Panc1 (cell line): ENCODE results near the gene CNNM1. TPM values are rescaled to one million over a fixed set of nuclear protein-coding genes. Genes with fewer than 3 reads are reported as not detected.

Experiments
- ATAC-seq: fragments of 200-7000 bp; cut with Tn5 transposase; 2 replicates; pipeline ENCODE4 v1.9.1; 2020; ENCODE audit warnings: mild to moderate bottlenecking, moderate library complexity
- BruUV-seq: library from RNA; stranded (reverse); fragments of 400-500 nt; replicated peaks from 2 replicates; lab custom pipeline; 2021; lab: Mats Ljungman, UMichigan
- CTCF ChIA-PET: fragments of 300-600 bp; sonication (Branson Sonifier 250); formaldehyde crosslinking; loops from one replicate; lab custom pipeline; 2022; ENCODE audit warnings: antibody characterized with exemption; lab: Charles Lee
- POLR2A ChIA-PET: fragments of 300-600 bp; sonication (Branson Sonifier 250); formaldehyde crosslinking; loops from one replicate; lab custom pipeline; 2022; ENCODE audit warnings: antibody characterized with exemption; lab: Charles Lee
- DNase-seq: peaks from one replicate; pipeline ENCODE4 v3.0.0-alpha.2; 2010; ENCODE audit warnings: low read depth, low spot score
- H3K27ac ChIP-seq: 2 replicates; pipeline ENCODE4 v1.5.1; 2011; ENCODE audit warnings: mild to moderate bottlenecking, low read length, inconsistent platforms
- H3K27me3 ChIP-seq: fragments of 200-500 bp; sonication (Bioruptor generic); 2 replicates; pipeline ENCODE4 v1.6.0; 2014; ENCODE audit warnings: low read length, inconsistent platforms; ENCODE audit not compliant: control insufficient read depth, insufficient read depth
- H3K36me3 ChIP-seq: fragments of 200-500 bp; sonication (Bioruptor generic); 2 replicates; pipeline ENCODE4 v1.5.1; 2014; ENCODE audit warnings: inconsistent platforms, mild to moderate bottlenecking, low read length, moderate library complexity; ENCODE audit not compliant: control insufficient read depth, insufficient read depth
- H3K4me1 ChIP-seq: 2 replicates; pipeline ENCODE4 v1.5.1; 2011; ENCODE audit warnings: inconsistent platforms, mild to moderate bottlenecking, low read length, moderate library complexity; ENCODE audit not compliant: control insufficient read depth, insufficient read depth
- H3K4me3 ChIP-seq, 2 experiments: 2 replicates each; pipeline ENCODE4 v1.5.1; 2011 to 2012; ENCODE audit warnings: low read depth in 2 of 2, low read length in 2 of 2, mild to moderate bottlenecking in 2 of 2, inconsistent platforms in 1 of 2, moderate library complexity in 1 of 2
- H3K9me3 ChIP-seq: fragments of 200-500 bp; sonication (Bioruptor generic); 2 replicates; pipeline ENCODE4 v1.5.1; 2014; ENCODE audit warnings: low read depth, mild to moderate bottlenecking, inconsistent platforms, low read length, moderate library complexity; ENCODE audit not compliant: control insufficient read depth, insufficient read depth
- CTCF ChIP-seq: fragments of 450-650 bp; IDR thresholded peaks from 2 replicates; pipeline ENCODE4 v1.5.1; 2017; ENCODE audit warnings: mild to moderate bottlenecking
- POLR2AphosphoS5 ChIP-seq: IDR thresholded peaks from 2 replicates; pipeline ENCODE4 v1.6.1; 2012; ENCODE audit warnings: mild to moderate bottlenecking, low read depth, low read length, moderate library complexity
- SIN3A ChIP-seq: IDR thresholded peaks from 2 replicates; pipeline ENCODE4 v1.6.1; 2012; ENCODE audit warnings: low read depth, mild to moderate bottlenecking, low read length, moderate library complexity, borderline replicate concordance; ENCODE audit not compliant: insufficient read depth
- TCF7L2 ChIP-seq: IDR thresholded peaks from 2 replicates; pipeline ENCODE4 v1.6.1; 2011; ENCODE audit warnings: mild to moderate bottlenecking, low read depth, low read length, inconsistent platforms
- in situ Hi-C: cut with HindIII; loops from 2 replicates; pipeline ENCODE4 v1.10.0; 2016; ENCODE audit warnings: low sequenced_read_pairs, low pct_unique_long_range_greater_than_20kb
- intact Hi-C: fragments of 100-400 bp; cut with micrococcal nuclease; formaldehyde crosslinking; loops from one replicate; pipeline ENCODE4 v1.10.0; 2022; ENCODE audit not compliant: unreplicated experiment
- total RNA-seq: library from RNA; stranded (reverse); gene quantifications from one replicate; pipeline ENCODE4 v1.2.1, GENCODE V29; 2021; ENCODE audit not compliant: unreplicated experiment
- TF ChIP-seq, protein P1 (sequence below), 2 experiments: IDR thresholded peaks; 2 replicates each; pipeline ENCODE4 v1.6.1; 2011 to 2012; ENCODE audit warnings: low read depth in 2 of 2, control low read depth in 1 of 2, low read length in 1 of 2, mild to moderate bottlenecking in 1 of 2, moderate library complexity in 1 of 2; ENCODE audit not compliant: insufficient read depth in 1 of 2

Gene CNNM1
- total RNA-seq, 1 experiment from 2014 or later, result 16.6 TPM

DNA sequence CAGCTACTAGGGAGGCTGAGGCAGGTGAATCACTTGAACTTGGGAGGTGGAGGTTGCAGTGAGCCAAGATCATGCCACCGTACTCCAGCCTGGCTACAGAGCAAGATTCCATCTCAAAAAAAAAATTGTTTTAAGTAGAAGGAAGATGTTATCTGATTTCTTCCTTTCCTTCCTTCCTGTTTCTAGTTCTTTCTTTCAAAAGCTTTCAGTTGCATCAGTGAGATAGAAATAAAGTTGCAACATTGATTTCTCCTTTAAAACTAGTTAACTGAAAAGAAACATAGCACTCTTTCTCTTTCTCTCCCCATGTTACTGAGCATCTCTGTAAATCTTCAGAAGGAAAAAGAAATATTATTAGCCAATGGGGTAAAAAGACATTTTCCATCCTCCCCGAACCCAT is 37.5 kb downstream of the CNNM1 start:
- no TSS peak for BruUV-seq
- Histone ChIP-seq H3K36me3 (no peaks in the 10 kb centered on the region), H3K27ac (no peak overlapping the region), H3K9me3 (no peaks in the 10 kb centered on the region), H3K4me1 (no peaks in the 10 kb centered on the region; the same call in 1 of the 2 replicates), H3K27me3 (no peaks in the 10 kb centered on the region), H3K4me3 (no peak overlapping the region)
- ChIA-PET POLR2A (no interaction called here), CTCF (no interaction called here)
- no peak for DNase-seq
- no peak for ATAC-seq
- TF ChIP-seq CTCF (no peak), POLR2AphosphoS5 (no peak), TCF7L2 (no peak), SIN3A (no peak)
- TF ChIP-seq, protein P1, sequence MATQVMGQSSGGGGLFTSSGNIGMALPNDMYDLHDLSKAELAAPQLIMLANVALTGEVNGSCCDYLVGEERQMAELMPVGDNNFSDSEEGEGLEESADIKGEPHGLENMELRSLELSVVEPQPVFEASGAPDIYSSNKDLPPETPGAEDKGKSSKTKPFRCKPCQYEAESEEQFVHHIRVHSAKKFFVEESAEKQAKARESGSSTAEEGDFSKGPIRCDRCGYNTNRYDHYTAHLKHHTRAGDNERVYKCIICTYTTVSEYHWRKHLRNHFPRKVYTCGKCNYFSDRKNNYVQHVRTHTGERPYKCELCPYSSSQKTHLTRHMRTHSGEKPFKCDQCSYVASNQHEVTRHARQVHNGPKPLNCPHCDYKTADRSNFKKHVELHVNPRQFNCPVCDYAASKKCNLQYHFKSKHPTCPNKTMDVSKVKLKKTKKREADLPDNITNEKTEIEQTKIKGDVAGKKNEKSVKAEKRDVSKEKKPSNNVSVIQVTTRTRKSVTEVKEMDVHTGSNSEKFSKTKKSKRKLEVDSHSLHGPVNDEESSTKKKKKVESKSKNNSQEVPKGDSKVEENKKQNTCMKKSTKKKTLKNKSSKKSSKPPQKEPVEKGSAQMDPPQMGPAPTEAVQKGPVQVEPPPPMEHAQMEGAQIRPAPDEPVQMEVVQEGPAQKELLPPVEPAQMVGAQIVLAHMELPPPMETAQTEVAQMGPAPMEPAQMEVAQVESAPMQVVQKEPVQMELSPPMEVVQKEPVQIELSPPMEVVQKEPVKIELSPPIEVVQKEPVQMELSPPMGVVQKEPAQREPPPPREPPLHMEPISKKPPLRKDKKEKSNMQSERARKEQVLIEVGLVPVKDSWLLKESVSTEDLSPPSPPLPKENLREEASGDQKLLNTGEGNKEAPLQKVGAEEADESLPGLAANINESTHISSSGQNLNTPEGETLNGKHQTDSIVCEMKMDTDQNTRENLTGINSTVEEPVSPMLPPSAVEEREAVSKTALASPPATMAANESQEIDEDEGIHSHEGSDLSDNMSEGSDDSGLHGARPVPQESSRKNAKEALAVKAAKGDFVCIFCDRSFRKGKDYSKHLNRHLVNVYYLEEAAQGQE (IDR thresholded peaks at IDR 0.05; ENCODE audit: insufficient read depth in 1 of 2, low read depth in 2 of 2, low read length in 1 of 2), result no peak
- in situ Hi-C loops, result no loop called here
- intact Hi-C loops, result no loop called here

DNA sequence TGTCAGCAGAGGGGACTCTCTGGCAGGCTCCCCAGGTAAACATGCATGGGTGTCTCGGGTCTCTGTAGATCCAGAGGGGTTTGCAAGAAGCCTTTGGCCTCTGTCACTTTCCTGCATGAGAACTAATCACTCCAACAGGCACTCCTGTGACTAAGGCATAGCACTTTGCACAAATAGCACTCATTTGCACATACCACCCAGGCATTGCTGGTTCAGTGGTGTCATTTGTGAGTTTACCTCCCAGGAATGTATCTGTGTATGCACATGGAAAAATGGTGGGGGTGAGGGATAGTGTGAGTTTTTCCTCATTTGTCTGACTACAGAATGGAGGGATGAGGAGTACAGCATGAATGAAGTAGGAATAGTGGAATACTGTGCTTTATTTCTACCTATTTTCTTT is 39.5 kb downstream of the CNNM1 start:
- intact Hi-C loops, result no loop called here
- Histone ChIP-seq H3K4me1 (no peaks in the 10 kb centered on the region; the same call in 1 of the 2 replicates), H3K27me3 (no peaks in the 10 kb centered on the region), H3K4me3 (no peak overlapping the region), H3K27ac (no peak overlapping the region), H3K9me3 (no peaks in the 10 kb centered on the region), H3K36me3 (no peaks in the 10 kb centered on the region)
- ChIA-PET POLR2A (no interaction called here), CTCF (no interaction called here)
- in situ Hi-C loops, result no loop called here
- DNase-seq (no peak), ATAC-seq (no peak)
- BruUV-seq, result no TSS peak
- TF ChIP-seq CTCF (no peak), POLR2AphosphoS5 (no peak), SIN3A (no peak), TCF7L2 (no peak)
- TF ChIP-seq, protein P1 (IDR thresholded peaks at IDR 0.05; ENCODE audit: insufficient read depth in 1 of 2, low read depth in 2 of 2, low read length in 1 of 2), result no peak
